ENCODE results near the gene ZCWPW1.
"Not testable (repeated sequence)": the region's sequence is repeated elsewhere in the genome, so short reads cannot be mapped to it uniquely, and the experiment has no call there.

The ZCWPW1 gene

GRCh38 chr7:100456562-100456961 lies 28.1 kb upstream of the ZCWPW1 start:
- DNase-seq (ENCODE audit: low read depth in 3 of 3) = no peak

- DNase-seq (ENCODE audit: low read depth in 3 of 3) = no peak
Measured at GRCh38 chr7:100455206-100455605, 26.7 kb upstream of the ZCWPW1 start.

GRCh38 chr7:100453854-100454253 lies 25.4 kb upstream of the ZCWPW1 start:
- DNase-seq (ENCODE audit: low read depth in 3 of 3) = not testable (repeated sequence)

GRCh38 chr7:100452513-100452912 lies 24.0 kb upstream of the ZCWPW1 start:
- no peak for DNase-seq (ENCODE audit: low read depth in 3 of 3)

- DNase-seq (ENCODE audit: low read depth in 3 of 3) = no peak
Measured at GRCh38 chr7:100449190-100449795, 20.8 kb upstream of the ZCWPW1 start.

GRCh38 chr7:100447363-100447762 lies 18.9 kb upstream of the ZCWPW1 start:
- not testable (repeated sequence) for DNase-seq (ENCODE audit: low read depth in 3 of 3)

GRCh38 chr7:100446040-100446439 lies 17.5 kb upstream of the ZCWPW1 start:
- no peak for DNase-seq (ENCODE audit: low read depth in 3 of 3)

- no peak for DNase-seq (ENCODE audit: low read depth in 3 of 3)
Measured at GRCh38 chr7:100444311-100445278, 16.1 kb upstream of the ZCWPW1 start.

- DNase-seq (ENCODE audit: low read depth in 3 of 3) = no peak
Measured at GRCh38 chr7:100443096-100443840, 14.8 kb upstream of the ZCWPW1 start.

GRCh38 chr7:100441641-100442535 lies 13.4 kb upstream of the ZCWPW1 start:
- no peak for DNase-seq (ENCODE audit: low read depth in 3 of 3)

GRCh38 chr7:100439244-100439643 lies 10.7 kb upstream of the ZCWPW1 start:
- not testable (repeated sequence) for DNase-seq (ENCODE audit: low read depth in 3 of 3)

GRCh38 chr7:100438731-100439130 lies 10.2 kb upstream of the ZCWPW1 start:
- not testable (repeated sequence) for DNase-seq (ENCODE audit: low read depth in 3 of 3)

- no peak for DNase-seq (ENCODE audit: low read depth in 3 of 3)
Measured at GRCh38 chr7:100438172-100438571, 9.7 kb upstream of the ZCWPW1 start.

GRCh38 chr7:100437150-100438100 lies 8.9 kb upstream of the ZCWPW1 start:
- DNase-seq (ENCODE audit: low read depth in 3 of 3) = no peak

- DNase-seq (ENCODE audit: low read depth in 3 of 3) = peak in 1 of 3 experiments; percentile 45
Measured at GRCh38 chr7:100435401-100436304, 7.2 kb upstream of the ZCWPW1 start.

- DNase-seq (ENCODE audit: low read depth in 3 of 3) = no peak
Measured at GRCh38 chr7:100434297-100435144, 6.0 kb upstream of the ZCWPW1 start.

GRCh38 chr7:100433592-100434296 lies 5.2 kb upstream of the ZCWPW1 start:
- DNase-seq (ENCODE audit: low read depth in 3 of 3) = no peak

- no peak for DNase-seq (ENCODE audit: low read depth in 3 of 3)
Measured at GRCh38 chr7:100433276-100433591, 4.7 kb upstream of the ZCWPW1 start.
